Keratinocyte (primary cell): ENCODE data around the gene CHST1. TPM values are rescaled to one million over a fixed set of nuclear protein-coding genes. Genes with fewer than 3 reads are reported as not detected.

Experiments
- DNase-seq: peaks from one replicate; pipeline ENCODE4 v3.0.0-alpha.2; 2011; ENCODE audit warnings: low read depth, missing footprints, low spot score
- FAIRE-seq: peaks from 2 replicates; lab custom pipeline; 2011; peaks lifted over from hg19 to GRCh38; lab: Jason Lieb, UNC
- H2AFZ ChIP-seq: 2 replicates; pipeline ENCODE4 v1.6.0; 2012; ENCODE audit warnings: low read length, control low read depth, inconsistent platforms; ENCODE audit not compliant: control insufficient read depth
- H3K27ac ChIP-seq: 2 replicates; pipeline ENCODE4 v1.5.1; 2011; ENCODE audit warnings: low read length; ENCODE audit not compliant: control insufficient read depth, insufficient read depth
- H3K27me3 ChIP-seq: 3 replicates; pipeline ENCODE4 v1.6.0; 2011; ENCODE audit warnings: low read length; ENCODE audit not compliant: control insufficient read depth, insufficient read depth; ENCODE audit errors: extremely low read depth
- H3K36me3 ChIP-seq, 2 experiments: 2 replicates in 1 of 2; 3 replicates in 1 of 2; pipeline ENCODE4 v1.5.1; 2011; ENCODE audit warnings: low read length in 2 of 2, mild to moderate bottlenecking in 1 of 2; ENCODE audit not compliant: control insufficient read depth in 2 of 2, insufficient read depth in 2 of 2; ENCODE audit errors: extremely low read depth in 1 of 2
- H3K4me1 ChIP-seq: 3 replicates; pipeline ENCODE4 v1.5.1; 2011; ENCODE audit warnings: low read length; ENCODE audit not compliant: control insufficient read depth, insufficient read depth; ENCODE audit errors: extremely low read depth
- H3K4me2 ChIP-seq: 3 replicates; pipeline ENCODE4 v1.6.0; 2011; ENCODE audit warnings: low read depth, low read length; ENCODE audit not compliant: control insufficient read depth, insufficient read depth; ENCODE audit errors: extremely low read depth
- H3K4me3 ChIP-seq, 3 experiments: fragments of 200-600 bp in 1 of 3; sonication (generic) in 1 of 3; 2 replicates in 2 of 3; 3 replicates in 1 of 3; pipeline ENCODE4 v1.5.1; 2011 to 2016; ENCODE audit warnings: low read length in 3 of 3, mild to moderate bottlenecking in 3 of 3, control low read depth in 2 of 3, inconsistent platforms in 1 of 3, low read depth in 1 of 3, mixed read lengths in 1 of 3, mixed run types in 1 of 3, moderate library complexity in 1 of 3; ENCODE audit not compliant: control insufficient read depth in 2 of 3, insufficient read depth in 2 of 3; ENCODE audit errors: extremely low read depth in 1 of 3
- H3K79me2 ChIP-seq: 2 replicates; pipeline ENCODE4 v1.6.0; 2012; ENCODE audit warnings: low read length; ENCODE audit not compliant: control insufficient read depth, insufficient read depth
- H3K9ac ChIP-seq: 3 replicates; pipeline ENCODE4 v1.6.0; 2011; ENCODE audit warnings: low read length; ENCODE audit not compliant: control insufficient read depth, insufficient read depth; ENCODE audit errors: extremely low read depth
- H3K9me1 ChIP-seq: 3 replicates; pipeline ENCODE4 v1.6.0; 2011; ENCODE audit warnings: low read length; ENCODE audit not compliant: control insufficient read depth, insufficient read depth; ENCODE audit errors: extremely low read depth
- H3K9me3 ChIP-seq: 2 replicates; pipeline ENCODE4 v1.5.1; 2012; ENCODE audit warnings: low read depth, low read length; ENCODE audit not compliant: control insufficient read depth
- H4K20me1 ChIP-seq: 3 replicates; pipeline ENCODE4 v1.6.0; 2011; ENCODE audit warnings: low read length; ENCODE audit not compliant: control insufficient read depth, insufficient read depth; ENCODE audit errors: extremely low read depth
- EZH2 ChIP-seq: IDR thresholded peaks from one replicate; pipeline ENCODE4 v1.6.1; 2012; ENCODE audit warnings: inconsistent platforms, mild to moderate bottlenecking, low read length, moderate library complexity
- dilution Hi-C: fragments of 300-500 bp; cut with MboI; formaldehyde crosslinking; loops from one replicate; pipeline ENCODE4 v1.7.0; 2020; ENCODE audit warnings: low sequenced_read_pairs; ENCODE audit not compliant: extremely low pct_ligation_motif_present
- polyA plus RNA-seq, 5 experiments: library from polyadenylated mRNA; depleted of rRNA in 3 of 5; stranded (reverse) in 3 of 5; stranded (forward) in 1 of 5; unstranded in 1 of 5; fragments of >200 nt; gene quantifications; 1 replicate in 1 of 5; 2 replicates in 3 of 5; 3 replicates in 1 of 5; pipeline versions ENCODE4 v1.2.1 to v1.2.3, GENCODE V29; 2011 to 2012; ENCODE audit warnings: missing spikeins in 2 of 5, low read depth in 1 of 5, low replicate concordance in 1 of 5
- TF ChIP-seq, protein P1 (sequence below), 3 experiments: IDR thresholded peaks in 1 of 3; conservative IDR thresholded peaks in 1 of 3; optimal IDR thresholded peaks in 1 of 3; 2 replicates in 2 of 3; 3 replicates in 1 of 3; pipeline versions ENCODE3 to v1.5.1; 2011; ENCODE audit warnings: low read length in 3 of 3, mild to moderate bottlenecking in 3 of 3, moderate library complexity in 2 of 3, control low read depth in 1 of 3, inconsistent platforms in 1 of 3; ENCODE audit not compliant: insufficient read depth in 2 of 3; ENCODE audit errors: extremely low read depth in 1 of 3

CHST1 gene
- polyA plus RNA-seq, 1 donor (not counting 4 experiments of a cell fraction or from before 2014, with no cell fraction given), result not detected

DNA sequence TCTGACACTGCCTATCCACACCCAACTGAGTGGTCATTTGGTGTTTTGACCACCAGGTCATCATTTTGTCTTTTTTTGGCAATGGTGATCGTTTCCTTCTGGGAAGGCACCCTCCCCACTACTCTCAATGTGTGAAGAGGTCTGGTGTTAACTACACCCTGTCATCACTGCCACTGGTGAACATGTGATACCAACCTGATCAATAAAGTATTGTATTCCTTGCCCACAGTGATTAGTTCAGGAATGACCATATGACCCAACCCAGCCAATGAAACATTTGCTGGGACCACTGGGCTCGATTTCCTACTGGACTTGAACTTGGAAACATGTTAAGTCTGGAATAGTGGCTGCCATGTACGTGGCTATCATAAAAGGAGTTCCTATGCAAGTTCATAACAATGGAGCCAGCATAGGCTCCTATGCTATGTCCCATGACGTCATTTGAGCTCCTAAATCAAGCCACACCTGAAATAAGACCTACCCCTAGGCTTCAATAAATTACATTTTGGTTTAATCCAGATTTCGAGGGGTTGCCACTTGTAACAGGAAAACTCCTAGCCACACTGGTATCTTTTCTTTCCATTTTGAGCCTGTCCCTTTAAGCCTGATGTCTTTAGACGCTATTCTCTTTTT lies 51.1 kb downstream of the CHST1 start:
- no peak overlapping the region for H3K4me3 ChIP-seq
- dilution Hi-C loops, result no loop called here
- no peaks in the 10 kb centered on the region for H3K36me3 ChIP-seq
- FAIRE-seq (no peak), DNase-seq (no peak)
- H4K20me1 ChIP-seq, result no peaks in the 10 kb centered on the region
- H2AFZ ChIP-seq, result no peak overlapping the region
- no peaks in the 10 kb centered on the region for H3K79me2 ChIP-seq
- no peaks in the 10 kb centered on the region for H3K27me3 ChIP-seq
- H3K9ac ChIP-seq, result no peak overlapping the region
- TF ChIP-seq EZH2, result no peak
- TF ChIP-seq, protein P1, sequence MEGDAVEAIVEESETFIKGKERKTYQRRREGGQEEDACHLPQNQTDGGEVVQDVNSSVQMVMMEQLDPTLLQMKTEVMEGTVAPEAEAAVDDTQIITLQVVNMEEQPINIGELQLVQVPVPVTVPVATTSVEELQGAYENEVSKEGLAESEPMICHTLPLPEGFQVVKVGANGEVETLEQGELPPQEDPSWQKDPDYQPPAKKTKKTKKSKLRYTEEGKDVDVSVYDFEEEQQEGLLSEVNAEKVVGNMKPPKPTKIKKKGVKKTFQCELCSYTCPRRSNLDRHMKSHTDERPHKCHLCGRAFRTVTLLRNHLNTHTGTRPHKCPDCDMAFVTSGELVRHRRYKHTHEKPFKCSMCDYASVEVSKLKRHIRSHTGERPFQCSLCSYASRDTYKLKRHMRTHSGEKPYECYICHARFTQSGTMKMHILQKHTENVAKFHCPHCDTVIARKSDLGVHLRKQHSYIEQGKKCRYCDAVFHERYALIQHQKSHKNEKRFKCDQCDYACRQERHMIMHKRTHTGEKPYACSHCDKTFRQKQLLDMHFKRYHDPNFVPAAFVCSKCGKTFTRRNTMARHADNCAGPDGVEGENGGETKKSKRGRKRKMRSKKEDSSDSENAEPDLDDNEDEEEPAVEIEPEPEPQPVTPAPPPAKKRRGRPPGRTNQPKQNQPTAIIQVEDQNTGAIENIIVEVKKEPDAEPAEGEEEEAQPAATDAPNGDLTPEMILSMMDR (optimal IDR thresholded peaks at IDR 0.05 in 1 of 3, IDR thresholded peaks at IDR 0.05 in 1 of 3, conservative IDR thresholded peaks at IDR 0.05 in 1 of 3; ENCODE audit: extremely low read depth in 1 of 3, insufficient read depth in 2 of 3, low read length in 3 of 3), result no peak
- no peak overlapping the region for H3K4me2 ChIP-seq
- no peaks in the 10 kb centered on the region for H3K9me1 ChIP-seq
- no peak overlapping the region for H3K27ac ChIP-seq
- no peaks in the 10 kb centered on the region for H3K4me1 ChIP-seq
- H3K9me3 ChIP-seq, result no peaks in the 10 kb centered on the region

DNA sequence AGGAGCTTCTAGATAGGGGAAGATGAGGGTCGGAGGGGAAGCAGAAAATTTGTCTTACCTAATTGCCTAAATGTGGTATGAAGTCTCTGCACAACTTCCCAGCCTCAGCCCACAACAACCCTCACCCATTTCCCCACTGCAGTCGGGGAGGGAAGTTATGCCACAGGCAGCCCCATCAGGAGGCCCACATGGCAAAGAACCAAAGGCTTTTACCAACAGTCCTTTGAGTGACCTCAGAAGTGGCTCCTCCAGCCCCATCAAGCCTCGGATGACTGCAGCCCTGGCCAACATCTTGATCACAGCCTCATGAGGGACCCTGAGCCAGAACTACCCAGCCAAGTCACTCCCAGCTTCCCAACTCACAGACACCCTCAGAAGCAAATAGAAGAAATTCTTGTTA lies 54.8 kb downstream of the CHST1 start:
- Histone ChIP-seq H3K4me1 (no peaks in the 10 kb centered on the region), H3K36me3 (no peaks in the 10 kb centered on the region), H3K4me3 (no peak overlapping the region), H4K20me1 (no peaks in the 10 kb centered on the region), H3K9ac (no peak overlapping the region), H3K27ac (no peak overlapping the region), H3K4me2 (no peak overlapping the region), H3K9me3 (no peaks in the 10 kb centered on the region), H2AFZ (no peak overlapping the region), H3K9me1 (no peaks in the 10 kb centered on the region), H3K27me3 (peaks cover 3% of the 10 kb centered on the region), H3K79me2 (no peaks in the 10 kb centered on the region)
- dilution Hi-C loops, result no loop called here
- FAIRE-seq (no peak), DNase-seq (no peak)
- TF ChIP-seq, protein P1 (optimal IDR thresholded peaks at IDR 0.05 in 1 of 3, IDR thresholded peaks at IDR 0.05 in 1 of 3, conservative IDR thresholded peaks at IDR 0.05 in 1 of 3; ENCODE audit: extremely low read depth in 1 of 3, insufficient read depth in 2 of 3, low read length in 3 of 3), result no peak
- no peak for TF ChIP-seq EZH2
